Measurements from ENCODE around the gene PRIM2. TPM values are rescaled to one million over a fixed set of nuclear protein-coding genes. Genes with fewer than 3 reads are reported as not detected.
"Not testable (repeated sequence)": the region's sequence is repeated elsewhere in the genome, so short reads cannot be mapped to it uniquely, and the experiment has no call there.

PRIM2 gene
- total RNA-seq, 1 experiment from 2014 or later: 24.7 TPM

DNA sequence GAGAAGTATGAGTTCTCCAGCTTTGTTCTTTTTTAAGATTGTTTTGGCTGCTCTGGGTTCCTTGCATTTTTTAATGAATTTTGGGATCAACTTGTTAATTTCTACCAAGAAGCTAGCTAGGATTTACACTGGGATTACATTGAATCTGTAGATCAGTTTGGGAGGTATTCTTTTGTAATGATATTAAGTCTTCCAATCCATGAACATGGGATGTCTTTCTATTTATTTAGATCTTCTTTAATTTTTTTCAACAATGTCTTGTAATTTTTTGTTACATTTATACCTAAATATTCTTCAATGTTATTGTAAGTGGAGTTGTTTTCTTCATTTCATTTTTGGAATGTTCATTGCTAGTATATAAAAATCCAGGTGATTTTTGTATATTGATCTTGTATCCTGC is 12.5 kb downstream of the PRIM2 start:
- H3K9me3 ChIP-seq: peaks cover 3% of the 10 kb centered on the region; the same call in 1 of the 2 replicates
- H3K4me3 Mint-ChIP-seq (ENCODE audit: unreplicated experiment): no peak overlapping the region
- CTCF ChIA-PET: no interaction called here
- H3K36me3 ChIP-seq (ENCODE audit: control insufficient read depth, insufficient read depth, low read length): peaks cover 2% of the 10 kb centered on the region; the same call in 1 of the 2 replicates
- H3K9me3 Mint-ChIP-seq (ENCODE audit: unreplicated experiment): peaks cover 60% of the 10 kb centered on the region
- H3K4me1 Mint-ChIP-seq (ENCODE audit: low read depth, unreplicated experiment): no peaks in the 10 kb centered on the region
- BruUV-seq (replicated peaks): no TSS peak
- intact Hi-C loops (cut with micrococcal nuclease; ENCODE audit: unreplicated experiment): no loop called here
- DNase-seq: no peak
- no peaks in the 10 kb centered on the region for H3K27me3 Mint-ChIP-seq (ENCODE audit: insufficient read depth, unreplicated experiment)
- TF ChIP-seq, protein P1, sequence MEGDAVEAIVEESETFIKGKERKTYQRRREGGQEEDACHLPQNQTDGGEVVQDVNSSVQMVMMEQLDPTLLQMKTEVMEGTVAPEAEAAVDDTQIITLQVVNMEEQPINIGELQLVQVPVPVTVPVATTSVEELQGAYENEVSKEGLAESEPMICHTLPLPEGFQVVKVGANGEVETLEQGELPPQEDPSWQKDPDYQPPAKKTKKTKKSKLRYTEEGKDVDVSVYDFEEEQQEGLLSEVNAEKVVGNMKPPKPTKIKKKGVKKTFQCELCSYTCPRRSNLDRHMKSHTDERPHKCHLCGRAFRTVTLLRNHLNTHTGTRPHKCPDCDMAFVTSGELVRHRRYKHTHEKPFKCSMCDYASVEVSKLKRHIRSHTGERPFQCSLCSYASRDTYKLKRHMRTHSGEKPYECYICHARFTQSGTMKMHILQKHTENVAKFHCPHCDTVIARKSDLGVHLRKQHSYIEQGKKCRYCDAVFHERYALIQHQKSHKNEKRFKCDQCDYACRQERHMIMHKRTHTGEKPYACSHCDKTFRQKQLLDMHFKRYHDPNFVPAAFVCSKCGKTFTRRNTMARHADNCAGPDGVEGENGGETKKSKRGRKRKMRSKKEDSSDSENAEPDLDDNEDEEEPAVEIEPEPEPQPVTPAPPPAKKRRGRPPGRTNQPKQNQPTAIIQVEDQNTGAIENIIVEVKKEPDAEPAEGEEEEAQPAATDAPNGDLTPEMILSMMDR (IDR thresholded peaks at IDR 0.05; ENCODE audit: insufficient read depth in 1 of 2, low read depth in 1 of 2, low read length in 1 of 2, severe bottlenecking in 1 of 2, unreplicated experiment in 1 of 2): no peak
- H3K4me1 ChIP-seq: no peaks in the 10 kb centered on the region
- H3K27me3 ChIP-seq (replicated peaks; ENCODE audit: control insufficient read depth, insufficient read depth, low read length): no peaks in the 10 kb centered on the region
- H3K27ac Mint-ChIP-seq (ENCODE audit: unreplicated experiment): no peak overlapping the region
- no peak overlapping the region for H3K4me3 ChIP-seq (ENCODE audit: low read depth, low read length)
- H3K36me3 Mint-ChIP-seq (ENCODE audit: insufficient read depth, unreplicated experiment): peaks cover 57% of the 10 kb centered on the region
- POLR2A ChIA-PET: no interaction called here

DNA sequence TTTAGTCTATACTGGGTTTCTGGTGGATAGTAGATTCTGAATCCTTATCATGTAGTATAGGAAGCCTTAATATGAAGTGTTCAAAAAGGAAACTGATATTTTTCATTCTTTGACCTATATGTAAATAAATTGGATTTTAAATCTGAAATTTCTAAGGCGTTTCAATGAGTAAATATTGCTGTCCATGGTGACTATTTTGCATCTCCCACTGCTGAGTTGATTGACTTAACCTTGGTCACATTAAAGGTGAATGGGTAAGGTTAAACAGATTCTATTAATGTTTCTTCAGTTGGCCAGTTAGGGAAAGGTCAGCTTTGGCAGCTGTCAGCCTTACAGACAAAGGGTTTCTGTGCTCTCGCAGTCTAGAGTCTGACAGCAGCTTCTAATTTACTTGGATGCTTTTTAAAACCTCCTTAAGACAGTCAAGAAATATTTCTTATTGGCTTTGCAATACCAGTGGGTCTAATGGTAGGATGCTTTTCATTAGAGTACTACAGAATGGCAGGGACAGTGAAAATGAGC is 24.8 kb downstream of the PRIM2 start:
- H3K4me1 ChIP-seq: no peaks in the 10 kb centered on the region

DNA sequence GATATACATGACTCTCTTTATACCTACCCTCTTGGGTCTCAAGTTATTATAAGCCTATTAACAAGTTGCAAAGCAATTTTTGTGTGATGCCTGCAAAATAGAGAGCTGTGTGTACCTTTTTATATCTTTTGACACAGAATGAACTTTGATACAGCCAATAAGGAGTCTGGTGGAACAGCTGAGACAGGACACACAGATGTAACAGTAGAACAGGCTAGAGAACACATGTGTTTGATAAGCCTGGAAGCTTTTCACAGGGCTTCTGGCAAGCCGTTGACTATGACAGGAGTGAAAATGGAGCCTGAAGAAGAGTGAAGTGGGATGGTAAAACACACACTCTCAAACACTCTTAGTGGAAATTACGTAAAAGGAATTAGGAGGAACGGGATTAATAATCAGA is 25.9 kb downstream of the PRIM2 start:
- BruUV-seq (replicated peaks); DNase-seq; H3K36me3 Mint-ChIP-seq (ENCODE audit: insufficient read depth, unreplicated experiment); H3K4me3 ChIP-seq (ENCODE audit: low read depth, low read length); H3K27ac Mint-ChIP-seq (ENCODE audit: unreplicated experiment); H3K27me3 ChIP-seq (replicated peaks; ENCODE audit: control insufficient read depth, insufficient read depth, low read length); H3K9me3 ChIP-seq; H3K27me3 Mint-ChIP-seq (ENCODE audit: insufficient read depth, unreplicated experiment); H3K4me3 Mint-ChIP-seq (ENCODE audit: unreplicated experiment); H3K4me1 Mint-ChIP-seq (ENCODE audit: low read depth, unreplicated experiment); H3K4me1 ChIP-seq; POLR2A ChIA-PET; H3K36me3 ChIP-seq (ENCODE audit: control insufficient read depth, insufficient read depth, low read length); H3K9me3 Mint-ChIP-seq (ENCODE audit: unreplicated experiment); CTCF ChIA-PET; intact Hi-C loops (cut with micrococcal nuclease; ENCODE audit: unreplicated experiment): not testable (repeated sequence)

More for the DNA sequence above, 24.8 kb downstream of the PRIM2 start:
- Mint-ChIP-seq H3K36me3 (ENCODE audit: insufficient read depth, unreplicated experiment) (peaks cover 4% of the 10 kb centered on the region), H3K4me3 (ENCODE audit: unreplicated experiment) (no peak overlapping the region), H3K4me1 (ENCODE audit: low read depth, unreplicated experiment) (no peaks in the 10 kb centered on the region), H3K27ac (ENCODE audit: unreplicated experiment) (no peak overlapping the region), H3K9me3 (ENCODE audit: unreplicated experiment) (no peaks in the 10 kb centered on the region), H3K27me3 (ENCODE audit: insufficient read depth, unreplicated experiment) (no peaks in the 10 kb centered on the region)
- Histone ChIP-seq H3K36me3 (ENCODE audit: control insufficient read depth, insufficient read depth, low read length) (no peaks in the 10 kb centered on the region), H3K4me3 (ENCODE audit: low read depth, low read length) (no peak overlapping the region), H3K9me3 (no peaks in the 10 kb centered on the region), H3K27me3 (replicated peaks; ENCODE audit: control insufficient read depth, insufficient read depth, low read length) (no peaks in the 10 kb centered on the region)
- CTCF ChIA-PET: no interaction called here
- POLR2A ChIA-PET: no interaction called here
- intact Hi-C loops (cut with micrococcal nuclease; ENCODE audit: unreplicated experiment): no loop called here
- BruUV-seq (replicated peaks): no TSS peak
- TF ChIP-seq, protein P1 (IDR thresholded peaks at IDR 0.05; ENCODE audit: insufficient read depth in 1 of 2, low read depth in 1 of 2, low read length in 1 of 2, severe bottlenecking in 1 of 2, unreplicated experiment in 1 of 2): no peak
- DNase-seq: no peak

DNA sequence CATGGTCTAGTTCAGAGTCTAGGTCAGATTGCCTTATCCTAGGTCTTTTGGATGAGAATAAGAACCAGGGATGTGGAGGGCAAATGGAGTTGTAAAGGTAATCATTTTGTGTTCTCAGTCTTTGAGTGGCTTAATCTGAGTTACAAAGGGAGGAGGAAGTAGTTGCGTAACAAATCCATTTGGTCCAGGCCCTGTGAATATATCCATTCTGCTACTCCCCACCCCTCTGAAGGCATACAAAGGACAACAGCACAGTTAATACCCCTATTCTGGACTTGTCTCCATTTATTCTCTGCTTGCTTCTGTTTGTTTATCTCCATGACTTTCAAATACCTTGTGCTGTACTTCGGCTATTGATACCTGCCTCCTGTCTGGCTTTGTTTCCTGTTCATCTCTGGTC is 29.3 kb downstream of the PRIM2 start:
- H3K9me3 Mint-ChIP-seq (ENCODE audit: unreplicated experiment); intact Hi-C loops (cut with micrococcal nuclease; ENCODE audit: unreplicated experiment); DNase-seq; H3K27ac Mint-ChIP-seq (ENCODE audit: unreplicated experiment); H3K27me3 ChIP-seq (replicated peaks; ENCODE audit: control insufficient read depth, insufficient read depth, low read length); H3K9me3 ChIP-seq; H3K4me1 ChIP-seq; CTCF ChIA-PET; H3K4me3 ChIP-seq (ENCODE audit: low read depth, low read length); H3K27me3 Mint-ChIP-seq (ENCODE audit: insufficient read depth, unreplicated experiment); H3K36me3 Mint-ChIP-seq (ENCODE audit: insufficient read depth, unreplicated experiment); BruUV-seq (replicated peaks); H3K36me3 ChIP-seq (ENCODE audit: control insufficient read depth, insufficient read depth, low read length); H3K4me1 Mint-ChIP-seq (ENCODE audit: low read depth, unreplicated experiment); POLR2A ChIA-PET; H3K4me3 Mint-ChIP-seq (ENCODE audit: unreplicated experiment): not testable (repeated sequence)

DNA sequence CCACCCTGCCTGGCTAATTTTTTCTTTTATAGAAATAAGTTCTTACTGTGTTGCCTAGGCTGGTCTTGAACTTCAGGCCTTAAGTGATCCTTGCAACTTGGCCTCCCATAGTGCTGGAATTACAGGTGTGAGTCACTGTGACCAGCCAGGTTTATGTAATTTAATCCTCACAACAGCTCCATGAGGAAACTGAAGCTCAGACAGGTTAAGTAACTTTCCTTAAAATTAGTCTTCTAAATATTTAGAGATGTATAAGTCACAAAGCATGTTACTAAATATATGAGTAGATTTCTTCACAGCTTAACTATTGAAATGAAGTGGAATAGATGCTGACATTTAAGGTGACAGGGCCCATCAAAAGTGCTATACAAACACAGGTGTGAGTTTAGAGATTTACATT is 30.2 kb downstream of the PRIM2 start:
- H3K36me3 Mint-ChIP-seq (ENCODE audit: insufficient read depth, unreplicated experiment); H3K4me3 Mint-ChIP-seq (ENCODE audit: unreplicated experiment); H3K4me1 ChIP-seq; H3K9me3 Mint-ChIP-seq (ENCODE audit: unreplicated experiment); BruUV-seq (replicated peaks); intact Hi-C loops (cut with micrococcal nuclease; ENCODE audit: unreplicated experiment); CTCF ChIA-PET; DNase-seq; H3K36me3 ChIP-seq (ENCODE audit: control insufficient read depth, insufficient read depth, low read length); H3K9me3 ChIP-seq; H3K27me3 Mint-ChIP-seq (ENCODE audit: insufficient read depth, unreplicated experiment); POLR2A ChIA-PET; H3K27me3 ChIP-seq (replicated peaks; ENCODE audit: control insufficient read depth, insufficient read depth, low read length); H3K27ac Mint-ChIP-seq (ENCODE audit: unreplicated experiment); H3K4me3 ChIP-seq (ENCODE audit: low read depth, low read length); H3K4me1 Mint-ChIP-seq (ENCODE audit: low read depth, unreplicated experiment): not testable (repeated sequence)

DNA sequence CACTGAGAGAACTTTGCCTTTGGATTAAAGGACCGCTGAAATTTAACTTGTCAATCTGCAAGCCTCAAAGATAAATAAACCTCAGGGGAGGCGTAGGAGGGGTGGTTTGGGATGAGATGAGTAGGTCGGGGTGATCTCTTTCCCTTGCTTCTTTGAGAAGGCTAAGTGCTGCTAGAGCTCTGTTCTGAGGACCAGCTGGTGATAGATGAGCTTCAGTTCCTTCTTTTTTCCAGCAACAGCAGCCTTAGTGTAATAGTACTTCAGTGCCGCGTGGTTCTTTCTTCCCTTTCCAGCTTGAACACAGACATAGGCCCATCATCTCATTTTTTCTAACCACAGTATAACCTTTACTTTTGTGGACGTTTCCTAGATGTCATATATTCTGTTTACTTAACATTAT is 33.0 kb downstream of the PRIM2 start:
- BruUV-seq (replicated peaks); H3K27me3 ChIP-seq (replicated peaks; ENCODE audit: control insufficient read depth, insufficient read depth, low read length); intact Hi-C loops (cut with micrococcal nuclease; ENCODE audit: unreplicated experiment); DNase-seq; H3K36me3 ChIP-seq (ENCODE audit: control insufficient read depth, insufficient read depth, low read length); H3K36me3 Mint-ChIP-seq (ENCODE audit: insufficient read depth, unreplicated experiment); H3K9me3 Mint-ChIP-seq (ENCODE audit: unreplicated experiment); H3K4me1 Mint-ChIP-seq (ENCODE audit: low read depth, unreplicated experiment); H3K27me3 Mint-ChIP-seq (ENCODE audit: insufficient read depth, unreplicated experiment); H3K9me3 ChIP-seq; H3K4me1 ChIP-seq; H3K4me3 Mint-ChIP-seq (ENCODE audit: unreplicated experiment); POLR2A ChIA-PET; CTCF ChIA-PET; H3K4me3 ChIP-seq (ENCODE audit: low read depth, low read length); H3K27ac Mint-ChIP-seq (ENCODE audit: unreplicated experiment): not testable (repeated sequence)

Measured in Caco-2 (cell line).